BJ (cell line): ENCODE data around the gene WWP2. TPM values are rescaled to one million over a fixed set of nuclear protein-coding genes. Genes with fewer than 3 reads are reported as not detected.

Source experiments
- CTCF ChIA-PET: fragments of 350-600 bp; formaldehyde crosslinking; extraction: SDS; loops from one replicate; lab custom pipeline; 2021; ENCODE audit warnings: antibody characterized with exemption, inconsistent platforms; lab: Yijun Ruan, JAX
- POLR2A ChIA-PET: fragments of 300-600 bp; sonication (Branson Sonifier 250); formaldehyde crosslinking; extraction: SDS; loops from one replicate; lab custom pipeline; 2021; ENCODE audit warnings: antibody characterized with exemption; lab: Charles Lee
- DNase-seq: peaks from one replicate; pipeline ENCODE4 v3.0.0-alpha.2; 2011; ENCODE audit warnings: low read depth
- H3K27me3 ChIP-seq: 2 replicates; pipeline ENCODE4 v1.6.0; 2011; ENCODE audit warnings: low read length; ENCODE audit not compliant: control insufficient read depth, insufficient read depth
- H3K36me3 ChIP-seq: 2 replicates; pipeline ENCODE4 v1.5.1; 2011; ENCODE audit warnings: low read length; ENCODE audit not compliant: control insufficient read depth, insufficient read depth
- H3K4me3 ChIP-seq: 2 replicates; pipeline ENCODE4 v1.5.1; 2011; ENCODE audit warnings: low read depth, mild to moderate bottlenecking, control low read depth, low read length
- CTCF ChIP-seq: IDR thresholded peaks from 2 replicates; pipeline ENCODE4 v1.5.1; 2011; ENCODE audit warnings: low read depth, mild to moderate bottlenecking, control low read depth, inconsistent platforms, low read length, moderate library complexity; ENCODE audit not compliant: insufficient read depth
- polyA plus RNA-seq: library from polyadenylated mRNA; depleted of rRNA; stranded (reverse); fragments of >200 nt; gene quantifications from 2 replicates; pipeline ENCODE4 v1.2.3, GENCODE V29; 2011

Gene WWP2
- polyA plus RNA-seq, 1 experiment, result 16.8 TPM

GRCh38 chr16:69768666-69769065 lies 6.5 kb downstream of the WWP2 start:
- POLR2A ChIA-PET, result no interaction called here
- H3K4me3 ChIP-seq, result no peak overlapping the region
- H3K36me3 ChIP-seq, result no peaks in the 10 kb centered on the region
- CTCF ChIA-PET, result no interaction called here
- TF ChIP-seq CTCF, result no peak
- DNase-seq, result no peak
- no peaks in the 10 kb centered on the region for H3K27me3 ChIP-seq

GRCh38 chr16:69769404-69769803 lies 7.3 kb downstream of the WWP2 start:
- ChIA-PET POLR2A (no interaction called here), CTCF (no interaction called here)
- no peaks in the 10 kb centered on the region for H3K36me3 ChIP-seq
- H3K27me3 ChIP-seq, result no peaks in the 10 kb centered on the region
- H3K4me3 ChIP-seq, result no peak overlapping the region
- no peak for TF ChIP-seq CTCF
- DNase-seq, result no peak

GRCh38 chr16:69771651-69771967 lies 9.5 kb downstream of the WWP2 start:
- no peak for TF ChIP-seq CTCF
- CTCF ChIA-PET, result interaction anchor here (2.0 kb wide), 1 partner anchor 25 kb away, joined by 4 read pairs; no protein-coding TSS in a partner anchor
- Histone ChIP-seq H3K4me3 (no peak overlapping the region), H3K27me3 (no peaks in the 10 kb centered on the region), H3K36me3 (no peaks in the 10 kb centered on the region)
- POLR2A ChIA-PET, result no interaction called here
- DNase-seq, result no peak

DNA sequence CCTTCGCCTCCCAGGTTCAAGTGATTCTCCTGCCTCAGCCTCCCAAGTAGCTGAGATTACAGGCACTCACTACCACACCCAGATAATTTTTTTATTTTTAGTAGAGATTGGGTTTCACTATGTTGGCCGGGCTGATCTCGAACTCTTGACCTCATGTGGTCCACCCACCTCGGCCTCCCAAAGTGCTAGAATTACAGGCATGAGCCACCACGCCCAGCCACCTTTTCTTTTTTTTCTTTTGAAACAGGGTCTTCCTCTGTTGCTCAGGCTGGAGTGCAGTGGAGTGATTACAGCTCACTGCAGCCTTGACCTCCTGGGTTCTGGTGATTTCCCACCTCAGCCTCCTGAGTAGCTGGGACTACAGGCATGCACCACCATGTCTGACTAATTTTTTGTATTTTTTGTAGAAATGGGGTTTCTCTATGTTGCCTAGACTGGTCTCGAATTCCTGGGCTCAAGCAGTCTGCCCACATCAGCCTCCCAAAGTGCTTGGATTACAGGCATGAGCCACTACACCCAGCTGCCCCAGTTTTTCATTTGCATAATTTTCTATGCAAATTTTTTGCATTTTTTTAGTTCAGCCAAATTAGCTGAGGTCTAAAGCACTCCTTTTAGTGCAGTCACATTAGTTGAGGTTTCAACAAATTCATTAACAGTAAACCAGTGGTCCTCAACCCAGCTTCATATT lies 11.3 kb downstream of the WWP2 start:
- ChIA-PET CTCF (interaction anchor here (0.8 to 1.3 kb wide), 3 partner anchors 18 to 25 kb away, joined by 3 read pairs; partner anchors contain the start of gene NOB1), POLR2A (no interaction called here)
- TF ChIP-seq CTCF, result no peak
- DNase-seq, result no peak
- Histone ChIP-seq H3K36me3 (no peaks in the 10 kb centered on the region; the same call in 1 of the 2 replicates), H3K27me3 (no peaks in the 10 kb centered on the region), H3K4me3 (no peak overlapping the region)

GRCh38 chr16:69775563-69775962 lies 13.4 kb downstream of the WWP2 start:
- ChIA-PET POLR2A (no interaction called here), CTCF (no interaction called here)
- no peak for TF ChIP-seq CTCF

More at GRCh38 chr16:69775563-69775962, 13.4 kb downstream of the WWP2 start:
- no peak for DNase-seq
- Histone ChIP-seq H3K4me3 (no peak overlapping the region), H3K27me3 (no peaks in the 10 kb centered on the region), H3K36me3 (no peaks in the 10 kb centered on the region; the same call in 1 of the 2 replicates)
